OCI-LY3 (cell line): ENCODE results near the gene NOB1.

ENCODE experiments used
- CTCF ChIP-seq: fragments of 200-600, 300-600 bp; sonication (generic); IDR thresholded peaks from 2 replicates; pipeline ENCODE4 v1.5.1; 2014; ENCODE audit warnings: antibody characterized with exemption, low read length, low read depth
- EZH2phosphoT487 ChIP-seq: fragments of 200-600 bp; shearing (Covaris generic); IDR thresholded peaks from 2 replicates; pipeline ENCODE4 v1.6.1; 2018; ENCODE audit warnings: antibody characterized with exemption, mixed run types, low read depth

DNA sequence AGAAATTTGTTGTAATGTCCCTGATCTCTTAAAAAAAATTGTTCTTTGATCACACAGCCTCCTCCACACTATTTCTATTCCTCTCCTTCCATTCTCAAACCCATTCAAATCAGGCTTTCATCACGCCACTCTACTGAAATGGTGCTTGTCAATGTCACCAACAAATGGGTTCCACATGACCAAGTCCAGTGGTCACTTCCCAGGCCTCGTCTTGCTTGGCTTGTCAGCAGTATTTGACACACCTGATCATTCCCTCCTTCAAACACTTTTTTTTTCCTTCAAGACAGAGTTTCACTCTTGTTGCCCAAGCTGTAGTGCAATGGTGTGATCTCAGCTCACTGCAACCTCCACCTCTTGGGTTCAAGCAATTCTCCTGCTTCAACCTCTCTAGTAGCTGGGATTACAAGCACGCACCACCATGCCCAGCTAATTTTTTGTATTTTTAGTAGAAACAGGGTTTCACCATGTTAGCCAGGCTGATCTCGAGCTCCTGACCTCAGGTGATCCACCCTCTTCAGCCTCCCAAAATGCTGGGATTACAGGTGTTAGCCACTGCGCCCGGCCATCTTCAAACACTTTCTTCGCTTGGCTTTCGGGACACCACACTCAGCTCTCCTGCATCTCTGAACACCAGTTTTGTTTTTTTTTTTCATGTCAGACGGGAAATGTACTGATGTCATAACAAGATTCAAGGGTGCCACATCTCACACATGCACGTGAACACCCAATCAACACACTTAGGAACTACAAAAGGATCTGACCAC is 46.6 kb downstream of the NOB1 start:
- TF ChIP-seq CTCF (no peak), EZH2phosphoT487 (no peak)
